Thyroid gland (tissue), 4 donors: ENCODE measurements around the gene RASGRP3. TPM values are rescaled to one million over a fixed set of nuclear protein-coding genes. Genes with fewer than 3 reads are reported as not detected.
A peak's percentile ranks its signal among the peaks of the same experiment; 100 is the strongest.

Experiments used
- DNase-seq, 2 donors: peaks; one replicate each; pipeline ENCODE4 v3.0.0-alpha.2; 2019
- H3K27ac ChIP-seq, 3 donors: fragments of 200-600 bp; sonication (generic); 1 replicate in 2 of 3; 2 replicates in 1 of 3; pipeline ENCODE4 v1.5.1; 2016 to 2019; ENCODE audit warnings: mild to moderate bottlenecking in 1 of 3, moderate library complexity in 1 of 3
- H3K27me3 ChIP-seq: fragments of 200-600 bp; sonication (generic); one replicate; pipeline ENCODE4 v1.5.1; 2019
- H3K36me3 ChIP-seq, 2 donors: fragments of 200-600 bp; sonication (generic); one replicate each; pipeline ENCODE4 v1.5.1; 2016 to 2019
- H3K4me1 ChIP-seq, 2 donors: fragments of 200-600 bp; sonication (generic); one replicate each; pipeline ENCODE4 v1.5.1; 2017 to 2019
- H3K4me3 ChIP-seq, 3 donors: fragments of 200-600 bp; sonication (generic); replicated peaks in 1 of 3; 1 replicate in 2 of 3; 2 replicates in 1 of 3; pipeline ENCODE4 v1.5.1; 2016; ENCODE audit warnings: mild to moderate bottlenecking in 1 of 3
- H3K9me3 ChIP-seq: fragments of 200-600 bp; sonication (generic); one replicate; pipeline ENCODE4 v1.5.1; 2017
- CTCF ChIP-seq, 6 experiments: fragments of 200-600 bp in 3 of 6; fragments of 450-650 bp in 3 of 6; sonication (generic) in 3 of 6; IDR thresholded peaks; one replicate each; pipeline ENCODE4 v1.5.1; 2016 to 2019; ENCODE audit warnings: antibody characterized with exemption in 6 of 6, mild to moderate bottlenecking in 2 of 6, inconsistent platforms in 1 of 6, moderate library complexity in 1 of 6
- POLR2A ChIP-seq, 2 donors: fragments of 450-650 bp; IDR thresholded peaks; one replicate each; pipeline ENCODE4 v1.6.1; 2017; ENCODE audit warnings: antibody characterized with exemption in 2 of 2, mild to moderate bottlenecking in 2 of 2, moderate library complexity in 1 of 2
- WGBS, 2 donors: methylation state at CpG; one replicate each; pipeline ENCODE4 v1.1.5; 2017; 5-methylcytosine and 5-hydroxymethylcytosine counted together
- intact Hi-C: fragments of 100-400 bp; cut with DNase I; formaldehyde crosslinking; loops from one replicate; pipeline ENCODE4 v1.15.1; 2023
- total RNA-seq, 4 donors: library from RNA; depleted of rRNA; stranded (reverse); fragments of >200 nt; gene quantifications; one replicate each; pipeline ENCODE4 v1.2.3, GENCODE V29; 2016

The RASGRP3 gene
- total RNA-seq, 4 donors from 2014 or later, result 30.9 to 46.9 (median 34.8) TPM

GRCh38 chr2:33518929-33519328, 42.5 kb downstream of the RASGRP3 start:
- TF ChIP-seq CTCF (IDR thresholded peaks at IDR 0.05) (no peak), POLR2A (IDR thresholded peaks at IDR 0.05) (no peak)
- Histone ChIP-seq H3K4me1 (peaks cover 7 to 10% of the 10 kb centered on the region in 2 donors), H3K9me3 (no peaks in the 10 kb centered on the region), H3K27me3 (no peaks in the 10 kb centered on the region), H3K4me3 (no peak overlapping the region), H3K27ac (no peak overlapping the region), H3K36me3 (no peaks in the 10 kb centered on the region)
- intact Hi-C loops, result no loop called here
- 90 to 91% methylated on average over 1 of the region's 1 CpG for WGBS, 2 donors
- no peak for DNase-seq

DNA sequence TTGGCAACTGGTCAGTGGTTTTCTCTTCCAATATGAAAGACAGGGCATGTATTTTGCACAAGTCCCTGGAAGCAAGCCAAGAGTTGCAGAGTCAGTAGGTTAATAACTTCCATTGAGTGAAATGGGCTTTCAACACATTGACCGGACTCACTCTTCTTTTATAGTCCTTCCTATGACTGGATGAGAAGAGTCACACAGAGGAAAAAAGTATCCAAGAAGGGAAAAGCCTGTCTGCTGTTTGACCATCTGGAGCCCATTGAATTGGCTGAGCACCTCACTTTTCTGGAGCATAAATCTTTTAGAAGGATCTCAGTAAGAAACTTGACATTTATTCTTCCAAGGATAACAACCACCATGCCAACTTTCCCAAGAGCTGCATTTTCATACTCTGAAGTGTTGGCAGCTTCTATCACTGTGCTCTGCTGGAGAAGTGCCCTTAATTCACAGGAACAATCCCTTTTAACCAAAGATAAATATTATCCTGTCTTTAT, 45.4 kb downstream of the RASGRP3 start:
- no peaks in the 10 kb centered on the region for H3K27me3 ChIP-seq
- TF ChIP-seq CTCF (IDR thresholded peaks at IDR 0.05), result no peak
- no peak for TF ChIP-seq POLR2A (IDR thresholded peaks at IDR 0.05)
- H3K36me3 ChIP-seq, result no peaks in the 10 kb centered on the region
- H3K4me1 ChIP-seq, result peaks cover 7 to 10% of the 10 kb centered on the region in 2 donors
- intact Hi-C loops, result no loop called here
- 57 to 64% methylated on average over 1 of the region's 1 CpG for WGBS, 2 donors
- no peak overlapping the region for H3K4me3 ChIP-seq
- no peak overlapping the region for H3K27ac ChIP-seq
- no peaks in the 10 kb centered on the region for H3K9me3 ChIP-seq
- DNase-seq, result peak in 1 of 2 donors; percentile 22

DNA sequence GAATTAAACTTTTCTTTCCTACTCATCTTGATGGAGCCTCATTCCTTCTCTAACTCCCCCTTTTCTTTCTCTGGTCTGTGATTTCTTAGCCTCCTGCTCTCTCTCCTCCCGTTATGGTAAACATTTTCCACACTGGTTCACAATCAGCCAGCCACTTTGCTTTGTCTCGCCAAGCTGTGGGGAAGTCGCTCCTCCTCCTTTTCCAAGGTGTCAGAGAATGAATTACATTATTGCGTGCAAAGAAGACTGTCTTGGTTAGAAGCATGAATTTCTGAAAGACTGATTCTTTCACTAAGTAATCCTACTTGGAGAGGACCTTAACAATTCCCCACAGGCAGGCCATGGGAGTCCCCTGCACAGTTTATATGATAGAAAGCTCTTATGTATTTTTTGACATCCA, 46.1 kb downstream of the RASGRP3 start:
- H3K36me3 ChIP-seq, result no peaks in the 10 kb centered on the region
- H3K27ac ChIP-seq, result no peak overlapping the region
- 81 to 84% methylated on average over 4 of the region's 4 CpGs for WGBS, 2 donors
- no peak overlapping the region for H3K4me3 ChIP-seq
- intact Hi-C loops, result no loop called here
- no peak for TF ChIP-seq POLR2A (IDR thresholded peaks at IDR 0.05)
- TF ChIP-seq CTCF (IDR thresholded peaks at IDR 0.05), result no peak
- DNase-seq, result no peak
- peaks cover 7 to 10% of the 10 kb centered on the region in 2 donors for H3K4me1 ChIP-seq
- H3K9me3 ChIP-seq, result no peaks in the 10 kb centered on the region
- H3K27me3 ChIP-seq, result no peaks in the 10 kb centered on the region

- TF ChIP-seq POLR2A (IDR thresholded peaks at IDR 0.05) (no peak), CTCF (IDR thresholded peaks at IDR 0.05) (no peak)
- H3K9me3 ChIP-seq, result no peaks in the 10 kb centered on the region
- H3K36me3 ChIP-seq, result no peaks in the 10 kb centered on the region
- H3K4me1 ChIP-seq, result peaks cover 7 to 10% of the 10 kb centered on the region in 2 donors
- intact Hi-C loops, result no loop called here
- no peaks in the 10 kb centered on the region for H3K27me3 ChIP-seq
- no peak for DNase-seq
- H3K4me3 ChIP-seq, result no peak overlapping the region
- 91 to 97% methylated on average over 6 of the region's 6 CpGs for WGBS, 2 donors
- H3K27ac ChIP-seq, result no peak overlapping the region
These were observed 49.2 kb downstream of the RASGRP3 start for GRCh38 chr2:33525666-33526065.

GRCh38 chr2:33526132-33526531, 49.7 kb downstream of the RASGRP3 start:
- no peak overlapping the region for H3K27ac ChIP-seq

More at GRCh38 chr2:33526132-33526531, 49.7 kb downstream of the RASGRP3 start:
- H3K4me1 ChIP-seq, result peaks cover 7 to 10% of the 10 kb centered on the region in 2 donors
- no peak for DNase-seq
- H3K4me3 ChIP-seq, result no peak overlapping the region
- no peaks in the 10 kb centered on the region for H3K36me3 ChIP-seq
- intact Hi-C loops, result no loop called here
- H3K27me3 ChIP-seq, result no peaks in the 10 kb centered on the region
- 38 to 41% methylated on average over 2 of the region's 2 CpGs for WGBS, 2 donors
- no peaks in the 10 kb centered on the region for H3K9me3 ChIP-seq
- TF ChIP-seq CTCF (IDR thresholded peaks at IDR 0.05) (no peak), POLR2A (IDR thresholded peaks at IDR 0.05) (no peak)
